Spleen (tissue), 7 donors: ENCODE results near the gene MCUR1.

Experiments
- CTCF ChIP-seq, 11 experiments: fragments of 200-600 bp in 7 of 11; fragments of 450-650 bp in 4 of 11; sonication (generic) in 4 of 11; IDR thresholded peaks in 8 of 11; conservative IDR thresholded peaks in 3 of 11; 1 replicate in 7 of 11; 2 replicates in 4 of 11; pipeline versions ENCODE4 v1.4.0 to v1.8.0; 2016 to 2021; ENCODE audit warnings: antibody characterized with exemption in 11 of 11, inconsistent platforms in 4 of 11, mild to moderate bottlenecking in 1 of 11
- POLR2A ChIP-seq, 3 donors: fragments of 450-650 bp; IDR thresholded peaks; one replicate each; pipeline ENCODE4 v1.5.1; 2017; ENCODE audit warnings: antibody characterized with exemption in 3 of 3, mild to moderate bottlenecking in 1 of 3
- POLR2AphosphoS5 ChIP-seq, 3 donors: sonication (generic); formaldehyde crosslinking; IDR thresholded peaks; one replicate each; pipeline ENCODE4 v1.5.1; 2017; ENCODE audit warnings: antibody characterized with exemption in 3 of 3
- donor health status: DM: no; HTN: no; CAD: no; lungs with moderate emphysema.
- donor health status: DM: no; HTN: no; CAD: no.
- donor health status: DM: no; HTN: no; CAD: no.

GRCh38 chr6:13754644-13755043 is 59.7 kb downstream of the MCUR1 start:
- no peak for TF ChIP-seq CTCF (IDR thresholded peaks at IDR 0.05 in 8 of 11, conservative IDR thresholded peaks at IDR 0.05 in 3 of 11)
- no peak for TF ChIP-seq POLR2A (IDR thresholded peaks at IDR 0.05)
- TF ChIP-seq POLR2AphosphoS5 (IDR thresholded peaks at IDR 0.05): no peak
